Measurements from ENCODE around the gene BNIP5.

The BNIP5 gene

GRCh38 chr6:36286858-36287257 lies 49.8 kb downstream of the BNIP5 start:
- H3K4me3 ChIP-seq (ENCODE audit: low read depth, low read length) = no peak overlapping the region
- no peak for TF ChIP-seq CTCF (IDR thresholded peaks at IDR 0.05; ENCODE audit: control insufficient read depth, extremely low read depth, insufficient read depth)
- DNase-seq (ENCODE audit: low read depth) = no peak

DNA sequence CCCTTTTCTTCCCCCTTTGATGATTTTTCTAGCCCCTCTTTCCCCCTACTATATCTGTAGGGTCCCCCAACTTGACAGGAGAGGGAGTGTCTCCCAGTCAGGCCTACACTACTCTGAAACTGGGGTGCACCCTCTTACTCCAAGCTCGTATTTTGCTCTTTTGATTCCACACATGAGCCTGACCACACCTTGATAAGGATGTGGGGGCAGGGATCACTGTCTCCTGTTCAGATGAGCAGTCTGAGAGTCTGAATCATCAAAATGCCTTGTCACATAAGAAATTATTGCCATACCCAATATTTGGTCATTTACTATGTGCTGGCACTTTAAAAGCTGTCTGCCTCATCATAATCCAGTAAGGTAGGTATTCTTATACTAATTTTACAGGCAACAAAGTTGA lies 50.9 kb downstream of the BNIP5 start:
- H3K4me3 ChIP-seq (ENCODE audit: low read depth, low read length) = no peak overlapping the region
- no peak for TF ChIP-seq CTCF (IDR thresholded peaks at IDR 0.05; ENCODE audit: control insufficient read depth, extremely low read depth, insufficient read depth)
- DNase-seq (ENCODE audit: low read depth) = no peak

DNA sequence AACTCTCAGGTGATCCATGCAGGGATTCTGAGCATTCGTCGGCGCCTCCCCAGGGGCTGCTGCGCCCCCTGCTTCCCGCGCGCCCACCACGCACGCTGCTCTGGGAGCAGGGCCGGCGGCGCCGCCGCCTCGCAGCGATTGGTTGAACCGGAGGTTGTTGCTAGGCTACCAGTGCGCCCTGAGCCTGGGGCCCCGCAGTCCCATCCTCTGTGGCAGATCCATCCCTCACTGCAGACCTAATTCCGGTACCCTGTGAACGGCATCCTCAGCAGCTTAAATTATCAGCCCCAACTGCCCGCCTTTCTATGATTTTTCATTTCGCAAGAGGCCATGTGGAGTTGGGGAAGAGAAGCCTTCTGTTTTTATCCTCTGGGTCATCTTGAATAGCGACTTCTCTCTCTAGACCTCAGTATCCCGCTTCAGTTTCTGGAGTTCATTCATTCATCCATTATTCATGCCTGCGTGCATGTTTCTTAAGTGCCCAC lies 51.5 kb downstream of the BNIP5 start:
- no peak overlapping the region for H3K4me3 ChIP-seq (ENCODE audit: low read depth, low read length)
- no peak for DNase-seq (ENCODE audit: low read depth)
- no peak for TF ChIP-seq CTCF (IDR thresholded peaks at IDR 0.05; ENCODE audit: control insufficient read depth, extremely low read depth, insufficient read depth)

GRCh38 chr6:36284359-36284758 lies 52.3 kb downstream of the BNIP5 start:
- DNase-seq (ENCODE audit: low read depth) = no peak
- TF ChIP-seq CTCF (IDR thresholded peaks at IDR 0.05; ENCODE audit: control insufficient read depth, extremely low read depth, insufficient read depth) = no peak
- no peak overlapping the region for H3K4me3 ChIP-seq (ENCODE audit: low read depth, low read length)

GRCh38 chr6:36283608-36284007 lies 53.1 kb downstream of the BNIP5 start:
- no peak for TF ChIP-seq CTCF (IDR thresholded peaks at IDR 0.05; ENCODE audit: control insufficient read depth, extremely low read depth, insufficient read depth)
- H3K4me3 ChIP-seq (ENCODE audit: low read depth, low read length) = no peak overlapping the region
- no peak for DNase-seq (ENCODE audit: low read depth)

- no peak overlapping the region for H3K4me3 ChIP-seq (ENCODE audit: low read depth, low read length)
- TF ChIP-seq CTCF (IDR thresholded peaks at IDR 0.05; ENCODE audit: control insufficient read depth, extremely low read depth, insufficient read depth) = no peak
- DNase-seq (ENCODE audit: low read depth) = no peak
Observed at GRCh38 chr6:36280983-36281382, 55.7 kb downstream of the BNIP5 start.

DNA sequence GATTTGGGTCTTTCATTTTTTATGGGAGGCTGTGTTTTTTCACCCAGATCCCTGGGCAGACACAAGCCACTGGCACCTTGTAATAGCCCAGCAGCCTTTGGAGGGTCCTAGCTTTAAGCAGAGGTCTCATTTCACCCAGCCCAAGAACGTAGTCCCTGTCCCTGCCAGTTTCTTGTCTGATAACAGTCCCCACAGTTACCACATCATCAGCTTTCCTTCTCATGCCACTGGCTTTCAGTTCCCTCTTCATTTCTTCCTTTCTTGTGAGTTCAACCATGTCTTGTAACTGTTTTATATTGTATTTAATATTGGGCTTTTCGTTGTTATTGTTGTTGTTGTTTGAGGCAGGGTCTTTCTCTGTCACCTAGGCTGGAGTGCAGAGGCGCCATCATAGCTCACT lies 56.2 kb downstream of the BNIP5 start:
- TF ChIP-seq CTCF (IDR thresholded peaks at IDR 0.05; ENCODE audit: control insufficient read depth, extremely low read depth, insufficient read depth) = no peak
- no peak for DNase-seq (ENCODE audit: low read depth)
- H3K4me3 ChIP-seq (ENCODE audit: low read depth, low read length) = no peak overlapping the region
